HG02970 (cell line): ENCODE measurements around the gene KCNAB2.

Experiments used
- ATAC-seq: cut with Tn5 transposase; IDR thresholded peaks from one replicate; pipeline ENCODE4 v1.9.1; 2021; ENCODE audit warnings: mild to moderate bottlenecking, moderate library complexity, moderate number of reproducible peaks; ENCODE audit not compliant: unreplicated experiment, low FRiP score

The KCNAB2 gene

DNA sequence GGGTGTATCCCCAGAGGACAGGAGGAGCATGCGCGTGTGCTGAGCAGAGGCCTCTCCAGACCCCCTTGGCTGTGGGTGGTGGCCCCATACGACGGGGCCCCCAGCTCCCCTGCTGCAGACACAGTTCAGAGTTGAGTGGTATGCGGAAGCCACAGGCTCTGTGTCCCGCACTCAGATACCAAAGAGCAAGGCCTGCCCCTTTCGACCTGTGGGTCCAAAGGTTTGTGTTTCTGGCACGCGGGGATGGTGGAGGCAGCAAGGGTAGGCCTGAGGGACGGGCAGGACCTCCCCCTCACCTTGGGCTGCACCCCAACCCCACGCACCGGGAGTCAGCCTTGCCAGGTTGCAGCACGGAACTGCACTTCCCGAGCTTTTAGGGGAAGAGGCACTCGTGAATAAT is at the start of gene KCNAB2:
Gene KCNAB2 (plus strand): TSS at position 328 of the 400 bp plus-strand sequence. CDS start 5,649 bp downstream, outside the sequence.
- no peak for ATAC-seq

- ATAC-seq, result no peak
These were observed 48.9 kb upstream of the KCNAB2 start for GRCh38 chr1:5996641-5997270.

DNA sequence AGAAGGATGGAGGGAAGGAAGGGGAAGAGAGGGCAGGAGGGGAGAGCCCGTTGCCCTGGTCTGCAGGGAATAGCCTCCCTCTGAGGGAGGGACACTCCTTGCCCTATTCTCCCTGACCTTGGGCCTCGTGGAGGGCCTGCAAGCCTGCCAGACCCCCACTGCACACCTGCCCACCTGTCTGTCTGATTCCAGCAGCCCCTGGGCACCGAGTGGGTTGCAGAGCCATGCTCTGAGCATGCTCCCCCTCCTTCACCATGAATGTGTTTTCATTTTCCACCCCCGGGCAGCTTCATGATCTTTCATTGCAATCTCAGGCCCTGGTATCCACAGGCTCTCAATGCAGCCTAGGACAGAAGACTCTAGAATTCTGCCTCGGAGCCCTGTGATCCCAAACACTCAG is 48.4 kb upstream of the KCNAB2 start:
- ATAC-seq, result no peak

DNA sequence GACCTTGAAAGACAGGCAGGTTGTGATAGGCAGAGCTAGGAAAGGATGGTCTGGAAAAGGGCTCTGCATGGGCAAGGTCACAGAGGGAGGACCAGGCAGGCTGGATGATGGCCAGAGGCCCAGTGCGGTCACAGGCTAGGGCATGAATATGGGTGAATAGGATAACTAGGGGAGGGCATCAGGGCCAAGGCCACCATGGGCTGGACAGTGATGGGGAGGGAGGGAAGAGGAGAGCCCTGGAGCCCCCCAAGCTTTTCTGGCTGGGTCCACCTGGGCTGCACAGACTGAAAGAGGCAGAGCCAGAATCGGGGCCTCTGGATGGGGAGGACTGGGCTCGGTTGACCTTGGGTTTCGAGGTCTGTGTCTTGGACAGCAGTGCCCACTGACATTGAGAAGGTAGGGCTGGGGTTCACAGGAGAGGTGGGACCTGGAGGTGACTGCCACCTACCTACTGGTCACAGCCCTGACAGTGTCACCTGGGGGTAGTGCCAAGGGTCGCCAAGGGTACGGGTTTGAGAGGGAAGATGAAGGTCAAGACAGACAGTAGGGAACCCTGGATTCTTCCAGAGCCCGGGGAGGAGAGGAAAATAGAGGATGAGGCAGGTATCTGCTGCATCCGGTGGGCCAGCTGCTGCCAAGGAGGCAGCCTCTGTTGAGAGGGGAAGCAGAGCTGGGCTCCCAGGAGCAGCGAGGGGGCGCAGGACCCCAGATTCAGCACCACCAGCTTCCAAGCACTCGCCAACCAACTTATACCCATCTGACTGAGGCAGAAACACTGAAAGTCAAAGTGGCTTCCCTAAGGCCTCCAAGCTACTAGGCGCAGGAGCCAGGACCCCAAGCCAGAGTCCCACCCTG is 47.4 kb upstream of the KCNAB2 start:
- no peak for ATAC-seq

DNA sequence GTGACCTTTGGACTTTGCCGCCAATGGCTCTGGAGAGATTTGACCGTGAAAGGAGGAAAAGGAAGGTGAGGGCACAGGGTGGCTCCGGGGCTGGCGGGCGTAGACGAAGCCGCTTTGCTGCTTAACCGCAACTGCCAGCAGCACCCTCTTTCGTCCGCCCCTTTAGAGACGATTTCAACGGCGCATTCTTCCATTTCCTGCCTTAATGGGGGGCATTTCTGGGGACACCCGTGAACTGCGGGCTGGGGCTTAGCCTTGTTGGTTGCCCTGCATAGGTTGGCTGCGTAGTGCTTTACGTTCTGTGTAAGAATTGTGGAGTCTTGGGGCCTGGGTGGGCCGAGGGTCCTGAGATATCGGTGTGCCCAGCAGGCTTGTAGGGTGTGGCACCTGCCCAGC is 46.8 kb upstream of the KCNAB2 start:
- ATAC-seq, result no peak

GRCh38 chr1:5999711-6000443 is 45.8 kb upstream of the KCNAB2 start:
- ATAC-seq, result no peak

GRCh38 chr1:6000444-6001288 is 45.0 kb upstream of the KCNAB2 start:
- ATAC-seq, result no peak

DNA sequence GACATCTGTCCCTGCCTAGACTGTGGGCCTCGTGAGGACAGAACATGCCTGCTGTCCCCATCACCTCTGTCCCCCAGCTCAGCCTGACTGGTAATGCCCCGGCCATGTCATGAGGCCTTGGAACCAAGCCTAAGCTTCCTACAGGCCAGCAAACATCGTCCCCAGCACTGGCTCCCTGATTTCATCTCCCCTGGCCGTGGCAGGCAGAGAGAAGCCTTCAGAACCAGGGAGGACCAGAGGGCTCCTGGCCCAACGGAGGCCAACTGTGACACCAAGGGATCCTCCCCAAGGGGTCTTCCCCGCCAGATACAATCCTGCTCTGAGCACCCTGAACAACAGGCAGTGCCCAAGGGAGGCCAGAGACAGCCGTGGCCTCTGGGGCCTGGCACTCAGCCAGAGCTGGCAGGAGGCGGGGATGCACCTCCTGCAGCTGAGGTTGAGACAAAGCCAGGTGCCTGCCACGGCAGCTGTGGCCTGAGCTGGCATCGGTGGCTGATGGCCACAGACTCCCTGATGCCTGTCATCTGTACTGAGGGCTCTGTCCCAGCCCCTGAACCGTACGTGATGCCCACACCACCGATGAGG is 43.6 kb upstream of the KCNAB2 start:
- ATAC-seq, result no peak

DNA sequence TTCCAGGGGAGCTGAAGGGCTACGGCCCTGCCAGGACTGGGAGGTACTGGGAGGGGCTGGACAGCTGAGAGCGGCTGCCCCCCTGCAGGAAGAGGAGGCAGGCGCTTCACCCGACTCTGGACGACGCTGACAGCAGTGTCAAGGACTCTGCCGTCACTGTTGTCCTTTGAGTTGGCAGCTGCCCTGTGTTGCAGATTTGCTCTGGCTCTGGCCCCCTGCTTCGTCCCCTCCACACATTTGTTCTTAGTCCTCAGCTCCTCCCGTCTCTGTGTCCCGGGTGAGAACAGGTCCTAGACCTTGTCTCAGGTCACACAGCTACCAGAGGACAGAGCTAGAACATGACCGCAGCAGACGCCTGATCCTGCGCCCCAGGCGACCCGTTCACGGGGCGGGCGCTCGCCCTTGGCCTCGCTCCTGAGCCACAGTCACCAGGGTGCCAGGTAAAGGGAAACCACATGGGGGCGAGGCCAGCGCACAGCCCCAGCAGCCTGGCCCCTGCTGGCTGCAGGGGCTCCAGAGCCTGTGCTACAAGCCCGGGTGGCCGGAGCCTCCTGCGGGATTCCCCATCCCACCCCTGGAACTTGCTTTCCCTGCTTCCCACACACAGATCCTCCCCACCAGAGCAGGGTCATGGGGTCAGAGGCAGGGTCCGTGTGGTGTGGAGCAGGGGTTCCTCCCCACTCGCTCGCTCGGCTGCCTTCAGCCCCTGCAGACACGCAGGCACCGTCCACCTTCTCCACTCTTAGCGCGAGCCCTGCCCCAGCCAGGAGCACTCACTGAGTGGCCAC is 42.8 kb upstream of the KCNAB2 start:
- no peak for ATAC-seq

- ATAC-seq, result no peak
These were observed 41.9 kb upstream of the KCNAB2 start for GRCh38 chr1:6003568-6004411.

DNA sequence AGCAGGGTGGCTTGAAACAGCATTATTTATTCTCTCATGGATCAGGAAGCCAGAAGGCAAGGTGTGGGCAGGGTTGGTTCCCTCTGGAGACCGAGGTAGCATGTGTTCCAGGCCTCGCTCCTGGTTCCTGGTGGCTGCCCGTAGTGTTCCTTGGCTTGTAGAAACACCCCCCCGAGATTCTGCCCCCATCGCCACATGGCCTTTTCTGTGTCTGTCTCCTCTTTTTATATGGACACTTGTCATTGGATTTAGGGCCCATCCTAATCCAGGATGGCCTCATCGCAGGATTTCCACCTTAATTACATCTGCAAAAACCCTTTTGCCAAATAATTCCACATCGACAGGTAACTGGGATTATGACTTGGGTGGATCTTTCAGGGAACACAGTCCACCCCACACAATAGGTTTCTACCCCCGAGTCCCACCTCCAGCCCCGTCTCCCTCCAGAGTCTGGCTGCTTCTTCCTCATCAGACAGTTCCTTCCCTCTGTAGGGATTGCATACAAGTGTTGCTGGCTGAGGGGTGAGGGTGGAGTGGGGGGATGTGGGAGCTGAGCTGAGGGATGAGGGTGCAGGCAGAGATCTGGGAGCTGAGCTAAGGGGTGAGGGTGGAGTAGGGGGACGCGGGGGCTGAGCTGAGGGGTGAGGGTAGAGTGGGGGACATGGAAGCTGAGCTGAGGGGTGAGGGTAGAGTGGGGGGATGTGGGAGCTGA is 41.1 kb upstream of the KCNAB2 start:
- ATAC-seq, result no peak

DNA sequence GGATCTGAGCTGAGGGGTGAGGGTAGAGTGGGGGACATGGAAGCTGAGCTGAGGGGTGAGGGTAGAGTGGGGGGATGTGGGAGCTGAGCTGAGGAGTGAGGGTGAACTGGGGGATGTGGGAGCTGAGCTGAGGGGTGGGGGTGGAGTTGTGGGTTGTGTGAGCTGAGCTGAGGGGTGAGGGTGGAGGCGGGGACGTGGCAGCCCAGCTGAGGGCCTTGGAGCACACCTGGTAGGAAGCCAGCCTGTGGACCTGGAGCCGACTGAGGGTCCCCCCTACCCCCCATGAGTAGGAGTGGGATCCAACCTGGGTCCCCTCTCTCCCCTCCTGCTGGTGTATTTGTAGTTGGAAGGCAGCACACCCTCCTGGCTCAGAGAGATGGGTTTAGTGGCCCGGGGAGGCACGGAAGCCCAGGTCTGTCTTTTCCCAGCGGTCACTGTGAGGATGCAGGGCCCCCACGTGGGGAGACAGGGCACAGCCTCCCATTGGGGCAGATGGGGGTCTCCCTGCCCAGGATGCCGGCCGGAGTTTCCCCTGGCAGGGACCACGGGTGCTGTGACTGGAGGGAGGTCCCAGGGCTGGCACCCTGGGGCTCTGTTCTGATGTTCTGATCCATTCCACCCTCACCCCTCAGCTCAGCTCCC is 40.3 kb upstream of the KCNAB2 start:
- ATAC-seq, result no peak

GRCh38 chr1:6006882-6007281 is 38.8 kb upstream of the KCNAB2 start:
- ATAC-seq, result no peak

- no peak for ATAC-seq
These were observed 38.2 kb upstream of the KCNAB2 start for GRCh38 chr1:6007318-6008083.

GRCh38 chr1:6008084-6008415 is 37.6 kb upstream of the KCNAB2 start:
- ATAC-seq, result no peak

GRCh38 chr1:6008696-6009095 is 37.0 kb upstream of the KCNAB2 start:
- ATAC-seq, result no peak
